Measurements from ENCODE around the gene OLFM2.

DNA sequence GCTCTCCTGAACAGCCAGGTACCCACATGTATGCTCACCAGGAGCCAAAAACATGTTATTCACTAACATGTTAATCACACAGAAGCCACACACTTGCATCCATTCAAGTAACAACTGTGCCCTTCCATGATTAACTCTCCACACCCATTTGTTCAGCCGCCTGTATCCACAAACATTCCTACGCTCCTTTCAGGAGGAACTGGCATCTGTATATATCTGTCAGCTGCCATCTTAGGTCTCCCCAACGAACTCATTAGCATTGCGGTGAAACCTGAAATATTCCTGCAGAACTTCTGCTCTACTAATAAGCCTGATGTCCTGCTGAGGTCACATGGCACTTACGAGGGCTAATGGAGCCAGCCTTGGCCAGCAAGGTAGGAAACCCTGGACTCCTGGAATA is 33.0 kb downstream of the OLFM2 start:
- TF ChIP-seq SIN3A (IDR thresholded peaks at IDR 0.05; ENCODE audit: borderline replicate concordance, insufficient read depth, low read depth, low read length) (no peak), CTCF (IDR thresholded peaks at IDR 0.05) (no peak), POLR2AphosphoS5 (IDR thresholded peaks at IDR 0.05; ENCODE audit: low read depth, low read length) (no peak)
- TF ChIP-seq, protein P1, sequence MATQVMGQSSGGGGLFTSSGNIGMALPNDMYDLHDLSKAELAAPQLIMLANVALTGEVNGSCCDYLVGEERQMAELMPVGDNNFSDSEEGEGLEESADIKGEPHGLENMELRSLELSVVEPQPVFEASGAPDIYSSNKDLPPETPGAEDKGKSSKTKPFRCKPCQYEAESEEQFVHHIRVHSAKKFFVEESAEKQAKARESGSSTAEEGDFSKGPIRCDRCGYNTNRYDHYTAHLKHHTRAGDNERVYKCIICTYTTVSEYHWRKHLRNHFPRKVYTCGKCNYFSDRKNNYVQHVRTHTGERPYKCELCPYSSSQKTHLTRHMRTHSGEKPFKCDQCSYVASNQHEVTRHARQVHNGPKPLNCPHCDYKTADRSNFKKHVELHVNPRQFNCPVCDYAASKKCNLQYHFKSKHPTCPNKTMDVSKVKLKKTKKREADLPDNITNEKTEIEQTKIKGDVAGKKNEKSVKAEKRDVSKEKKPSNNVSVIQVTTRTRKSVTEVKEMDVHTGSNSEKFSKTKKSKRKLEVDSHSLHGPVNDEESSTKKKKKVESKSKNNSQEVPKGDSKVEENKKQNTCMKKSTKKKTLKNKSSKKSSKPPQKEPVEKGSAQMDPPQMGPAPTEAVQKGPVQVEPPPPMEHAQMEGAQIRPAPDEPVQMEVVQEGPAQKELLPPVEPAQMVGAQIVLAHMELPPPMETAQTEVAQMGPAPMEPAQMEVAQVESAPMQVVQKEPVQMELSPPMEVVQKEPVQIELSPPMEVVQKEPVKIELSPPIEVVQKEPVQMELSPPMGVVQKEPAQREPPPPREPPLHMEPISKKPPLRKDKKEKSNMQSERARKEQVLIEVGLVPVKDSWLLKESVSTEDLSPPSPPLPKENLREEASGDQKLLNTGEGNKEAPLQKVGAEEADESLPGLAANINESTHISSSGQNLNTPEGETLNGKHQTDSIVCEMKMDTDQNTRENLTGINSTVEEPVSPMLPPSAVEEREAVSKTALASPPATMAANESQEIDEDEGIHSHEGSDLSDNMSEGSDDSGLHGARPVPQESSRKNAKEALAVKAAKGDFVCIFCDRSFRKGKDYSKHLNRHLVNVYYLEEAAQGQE (IDR thresholded peaks at IDR 0.05; ENCODE audit: insufficient read depth in 1 of 2, low read depth in 2 of 2, low read length in 1 of 2), result no peak
